Femur (tissue), 1 donor: ENCODE measurements around the gene RPS15.

ENCODE experiments used
- DNase-seq: peaks from one replicate; pipeline ENCODE4 v3.0.0-alpha.2; 2017

RPS15 gene

GRCh38 chr19:1438035-1438932 lies at the start of gene RPS15:
RPS15 (plus strand) TSS chr19:1438396; CDS start chr19:1438426, 30 bp downstream.
- peak; percentile 97 for DNase-seq

GRCh38 chr19:1388637-1389026 lies 49.6 kb upstream of the RPS15 start:
- DNase-seq = no peak

GRCh38 chr19:1389033-1389940 lies 48.9 kb upstream of the RPS15 start:
- no peak for DNase-seq

GRCh38 chr19:1390890-1391423 lies 47.2 kb upstream of the RPS15 start:
- no peak for DNase-seq

GRCh38 chr19:1392407-1392806 lies 45.8 kb upstream of the RPS15 start:
- DNase-seq = no peak

GRCh38 chr19:1392939-1393530 lies 45.2 kb upstream of the RPS15 start:
- no peak for DNase-seq

GRCh38 chr19:1393841-1394240 lies 44.4 kb upstream of the RPS15 start:
- DNase-seq = no peak

- no peak for DNase-seq
These were observed 43.7 kb upstream of the RPS15 start for GRCh38 chr19:1394252-1395193.

GRCh38 chr19:1395194-1396018 lies 42.8 kb upstream of the RPS15 start:
- DNase-seq = no peak

GRCh38 chr19:1396019-1396767 lies 42.0 kb upstream of the RPS15 start:
- DNase-seq = no peak

GRCh38 chr19:1396768-1397679 lies 41.2 kb upstream of the RPS15 start:
- no peak for DNase-seq

- DNase-seq = no peak
These were observed 40.4 kb upstream of the RPS15 start for GRCh38 chr19:1397838-1398237.

- DNase-seq = no peak
These were observed 39.1 kb upstream of the RPS15 start for GRCh38 chr19:1399079-1399478.

GRCh38 chr19:1399745-1400144 lies 38.5 kb upstream of the RPS15 start:
- DNase-seq = no peak

- DNase-seq = peak; percentile 77
These were observed 37.7 kb upstream of the RPS15 start for GRCh38 chr19:1400281-1401137.

GRCh38 chr19:1401138-1401888 lies 36.9 kb upstream of the RPS15 start, which contains the start of gene GAMT:
GAMT (minus strand) TSS chr19:1401542; CDS start chr19:1401476, 66 bp downstream.
- DNase-seq = peak; percentile 71

GRCh38 chr19:1401889-1402217 lies 36.3 kb upstream of the RPS15 start:
- no peak for DNase-seq
